ENCODE data around the gene PBX4. TPM values are rescaled to one million over a fixed set of nuclear protein-coding genes. Genes with fewer than 3 reads are reported as not detected.

The PBX4 gene
- total RNA-seq, 1 donor from 2014 or later: 21.8 TPM

GRCh38 chr19:19571071-19571786, 47.3 kb downstream of the PBX4 start:
- Mint-ChIP-seq H3K27me3 (no peaks in the 10 kb centered on the region), H3K27ac (no peak overlapping the region), H3K9me3 (no peaks in the 10 kb centered on the region), H3K4me3 (no peak overlapping the region), H3K36me3 (ENCODE audit: low read depth) (peaks cover 16% of the 10 kb centered on the region), H3K4me1 (no peaks in the 10 kb centered on the region)
- intact Hi-C loops (cut with micrococcal nuclease): no loop called here
- POLR2A ChIA-PET: interaction anchor here (0.6 kb wide), 1 partner anchor 17 kb away, joined by 6 read pairs; no protein-coding TSS in a partner anchor
- DNase-seq: no peak
- ATAC-seq (ENCODE audit: low read depth): no peak
- CTCF ChIA-PET: interaction anchor here (1.3 kb wide), 1 partner anchor 39 kb away, joined by 3 read pairs; no protein-coding TSS in a partner anchor
- no peak for TF ChIP-seq CTCF (IDR thresholded peaks at IDR 0.05)

GRCh38 chr19:19570571-19570970, 47.9 kb downstream of the PBX4 start:
- no peak for TF ChIP-seq CTCF (IDR thresholded peaks at IDR 0.05)
- ATAC-seq (ENCODE audit: low read depth) (no peak), DNase-seq (no peak)
- H3K9me3 Mint-ChIP-seq: no peaks in the 10 kb centered on the region
- H3K36me3 Mint-ChIP-seq (ENCODE audit: low read depth): peaks cover 17% of the 10 kb centered on the region
- intact Hi-C loops (cut with micrococcal nuclease): no loop called here
- H3K27ac Mint-ChIP-seq: no peak overlapping the region
- H3K27me3 Mint-ChIP-seq: no peaks in the 10 kb centered on the region
- ChIA-PET POLR2A (no interaction called here), CTCF (interaction anchor here (1.3 kb wide), 1 partner anchor 38 kb away, joined by 3 read pairs; no protein-coding TSS in a partner anchor)
- H3K4me1 Mint-ChIP-seq: no peaks in the 10 kb centered on the region
- no peak overlapping the region for H3K4me3 Mint-ChIP-seq

- no peak for TF ChIP-seq CTCF (IDR thresholded peaks at IDR 0.05)
- ATAC-seq (ENCODE audit: low read depth): no peak
- H3K4me1 Mint-ChIP-seq: no peaks in the 10 kb centered on the region
- peaks cover 30% of the 10 kb centered on the region for H3K36me3 Mint-ChIP-seq (ENCODE audit: low read depth)
- ChIA-PET POLR2A (no interaction called here), CTCF (no interaction called here)
- H3K27me3 Mint-ChIP-seq: no peaks in the 10 kb centered on the region
- DNase-seq: no peak
- intact Hi-C loops (cut with micrococcal nuclease): no loop called here
- H3K9me3 Mint-ChIP-seq: no peaks in the 10 kb centered on the region
- H3K4me3 Mint-ChIP-seq: no peak overlapping the region
- H3K27ac Mint-ChIP-seq: no peak overlapping the region
Observed at GRCh38 chr19:19568802-19569756, 49.4 kb downstream of the PBX4 start.

- no peak overlapping the region for H3K4me3 Mint-ChIP-seq
Observed at GRCh38 chr19:19567391-19567790, 51.1 kb downstream of the PBX4 start.

More at GRCh38 chr19:19567391-19567790, 51.1 kb downstream of the PBX4 start:
- CTCF ChIA-PET: no interaction called here
- Mint-ChIP-seq H3K36me3 (ENCODE audit: low read depth) (peaks cover 32% of the 10 kb centered on the region), H3K27me3 (no peaks in the 10 kb centered on the region), H3K4me1 (no peaks in the 10 kb centered on the region), H3K27ac (no peak overlapping the region), H3K9me3 (no peaks in the 10 kb centered on the region)
- ATAC-seq (ENCODE audit: low read depth) (no peak), DNase-seq (no peak)
- TF ChIP-seq CTCF (IDR thresholded peaks at IDR 0.05): no peak
- intact Hi-C loops (cut with micrococcal nuclease): no loop called here
- POLR2A ChIA-PET: no interaction called here
